Right cardiac atrium (tissue), 5 donors: ENCODE measurements around the gene TRIM66. TPM values are rescaled to one million over a fixed set of nuclear protein-coding genes. Genes with fewer than 3 reads are reported as not detected.

Experiments
- ATAC-seq, 2 donors: fragments of 200-7000 bp; cut with Tn5 transposase; one replicate each; pipeline versions ENCODE4 v1.8.0 to v1.9.1; 2020; ENCODE audit warnings: moderate library complexity in 2 of 2, mild to moderate bottlenecking in 1 of 2
- DNase-seq, 3 donors: peaks; one replicate each; pipeline ENCODE4 v3.0.0-alpha.2; 2020
- H3K27ac ChIP-seq: one replicate; pipeline ENCODE4 v1.5.1; 2013; ENCODE audit warnings: mild to moderate bottlenecking, low read length, control low read depth, moderate library complexity
- H3K27me3 ChIP-seq: one replicate; pipeline ENCODE4 v1.6.1; 2013; ENCODE audit not compliant: control insufficient read depth, insufficient read depth
- H3K4me1 ChIP-seq: one replicate; pipeline ENCODE4 v1.6.1; 2013; ENCODE audit warnings: low read length; ENCODE audit not compliant: control insufficient read depth, insufficient read depth
- H3K4me3 ChIP-seq: one replicate; pipeline ENCODE4 v1.5.1; 2013; ENCODE audit warnings: low read length, control low read depth
- H3K9me3 ChIP-seq: one replicate; pipeline ENCODE4 v1.6.1; 2013; ENCODE audit warnings: low read length; ENCODE audit not compliant: control insufficient read depth
- WGBS: extraction: QIAGEN DNeasy Blood & Tissue Kit; methylation state at CpG from one replicate; pipeline ENCODE4 v1.1.7; 2013; 5-methylcytosine and 5-hydroxymethylcytosine counted together
- intact Hi-C, 4 donors: fragments of 100-400 bp; cut with DNase I; formaldehyde crosslinking; loops; one replicate each; pipeline versions ENCODE4 v1.11.0 to v1.14.0; 2022 to 2023
- long read RNA-seq, 4 donors: library from polyadenylated mRNA; unstranded; transcript quantifications; one replicate each; pipeline ENCODE4 v2.0.0, GENCODE V29; 2020 to 2021
- polyA plus RNA-seq: library from polyadenylated mRNA; stranded (reverse); fragments of 200-250 nt; gene quantifications from one replicate; pipeline ENCODE4 v1.2.3, GENCODE V29; 2013
- total RNA-seq, 4 donors: library from RNA; stranded (reverse); fragmentation: NEBNext Ultra II Directional; extraction: Animal tissue kit (Norgen Biotek cat#: 25700); gene quantifications; one replicate each; pipeline ENCODE4 v1.2.1, GENCODE V29; 2021
- donor health status: healthy with polysubstance abuse.
- donor health status: DM: no; HTN: yes; CAD: no.
- donor health status: DM: no; HTN: no; CAD: no.
- donor health status: DM: no; HTN: yes; CAD: no; lungs with severe emphysema.
- donor health status: DM: yes; HTN: yes; CAD: no.

TRIM66 gene, protein sequence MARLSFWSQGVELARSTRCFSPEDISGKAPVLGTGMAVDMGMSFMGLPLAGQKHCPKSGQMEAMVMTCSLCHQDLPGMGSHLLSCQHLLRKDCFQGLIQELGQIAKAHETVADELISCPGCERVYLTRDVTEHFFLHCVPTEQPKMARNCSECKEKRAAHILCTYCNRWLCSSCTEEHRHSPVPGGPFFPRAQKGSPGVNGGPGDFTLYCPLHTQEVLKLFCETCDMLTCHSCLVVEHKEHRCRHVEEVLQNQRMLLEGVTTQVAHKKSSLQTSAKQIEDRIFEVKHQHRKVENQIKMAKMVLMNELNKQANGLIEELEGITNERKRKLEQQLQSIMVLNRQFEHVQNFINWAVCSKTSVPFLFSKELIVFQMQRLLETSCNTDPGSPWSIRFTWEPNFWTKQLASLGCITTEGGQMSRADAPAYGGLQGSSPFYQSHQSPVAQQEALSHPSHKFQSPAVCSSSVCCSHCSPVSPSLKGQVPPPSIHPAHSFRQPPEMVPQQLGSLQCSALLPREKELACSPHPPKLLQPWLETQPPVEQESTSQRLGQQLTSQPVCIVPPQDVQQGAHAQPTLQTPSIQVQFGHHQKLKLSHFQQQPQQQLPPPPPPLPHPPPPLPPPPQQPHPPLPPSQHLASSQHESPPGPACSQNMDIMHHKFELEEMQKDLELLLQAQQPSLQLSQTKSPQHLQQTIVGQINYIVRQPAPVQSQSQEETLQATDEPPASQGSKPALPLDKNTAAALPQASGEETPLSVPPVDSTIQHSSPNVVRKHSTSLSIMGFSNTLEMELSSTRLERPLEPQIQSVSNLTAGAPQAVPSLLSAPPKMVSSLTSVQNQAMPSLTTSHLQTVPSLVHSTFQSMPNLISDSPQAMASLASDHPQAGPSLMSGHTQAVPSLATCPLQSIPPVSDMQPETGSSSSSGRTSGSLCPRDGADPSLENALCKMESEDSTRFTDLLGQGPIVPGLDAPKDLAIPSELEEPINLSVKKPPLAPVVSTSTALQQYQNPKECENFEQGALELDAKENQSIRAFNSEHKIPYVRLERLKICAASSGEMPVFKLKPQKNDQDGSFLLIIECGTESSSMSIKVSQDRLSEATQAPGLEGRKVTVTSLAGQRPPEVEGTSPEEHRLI (N-terminal part only)
- total RNA-seq, result 1 to 10 TPM; 2.0 to 3.6 (median 2.9) TPM
- 1.6 TPM for polyA plus RNA-seq
- long read RNA-seq, donor 1, partial matches to known transcripts, result 0 of 1 reads
- long read RNA-seq, donor 1, other reads (novel, unspliced or antisense), result 1 of 1 reads
- long read RNA-seq, donor 2, partial matches to known transcripts, result 0 of 1 reads
- long read RNA-seq, donor 2, other reads (novel, unspliced or antisense), result 1 of 1 reads
- long read RNA-seq, donor 3, partial matches to known transcripts, result 0 of 1 reads
- long read RNA-seq, donor 3, other reads (novel, unspliced or antisense), result 1 of 1 reads
- long read RNA-seq, donor 4, partial matches to known transcripts, result 0 of 1 reads
- long read RNA-seq, donor 4, other reads (novel, unspliced or antisense), result 1 of 1 reads

DNA sequence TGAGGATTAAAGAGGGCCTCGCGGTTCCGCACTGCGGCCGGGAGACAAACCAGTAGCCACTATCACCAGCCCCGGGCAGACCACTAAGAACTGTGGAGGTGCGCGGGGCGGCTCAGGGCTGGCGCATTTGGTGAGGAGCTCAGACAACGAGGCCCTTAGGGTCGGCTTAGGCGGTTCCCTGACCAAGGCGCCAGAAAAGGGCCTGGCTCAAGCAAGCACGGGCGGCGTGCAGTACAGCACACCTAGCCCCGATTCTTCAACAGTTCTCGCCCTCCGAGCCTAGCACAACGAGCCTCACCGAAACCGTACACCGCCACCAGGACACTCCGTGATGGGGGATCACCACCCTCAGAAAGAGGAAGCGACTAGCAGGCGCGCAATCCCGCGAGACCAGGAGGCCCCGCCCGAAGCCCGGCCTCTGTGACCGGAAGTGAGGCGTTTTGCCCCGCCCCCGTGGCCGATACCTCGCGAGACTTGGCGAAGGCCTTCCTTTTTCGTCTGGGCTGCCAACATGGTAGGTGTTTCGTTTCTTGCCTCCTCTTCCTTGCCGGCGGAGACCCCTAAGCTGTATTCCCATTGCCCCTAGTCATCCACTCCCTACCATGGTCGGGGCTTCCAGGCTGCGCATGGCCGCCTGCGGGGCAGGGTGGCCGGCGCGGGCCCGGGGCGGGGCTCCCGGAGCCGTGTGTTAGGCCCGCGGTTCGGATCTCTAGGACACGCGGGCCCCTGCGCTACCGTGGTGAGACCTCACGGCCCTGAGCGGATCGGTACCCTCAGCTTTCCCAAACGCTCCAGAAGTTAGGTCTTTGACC, at the start of gene TRIM66, which contains the start of gene RPL27A:
Gene TRIM66, minus strand, starts transcription at position 363 of the 812 bp plus-strand sequence. CDS start 10,391 bp downstream, outside the sequence.
Gene RPL27A, plus strand, starts transcription at position 490 of the 812 bp plus-strand sequence. Its CDS starts 22 bp downstream, at position 512.
- H3K27me3 ChIP-seq, result no peaks in the 10 kb centered on the region
- peaks cover 4% of the 10 kb centered on the region for H3K4me1 ChIP-seq
- WGBS, result under 1% methylated on average over 67 of the region's 67 CpGs
- peak within 1 kb of the TSS; percentile 91 for H3K4me3 ChIP-seq
- intact Hi-C loops, result no loop called here
- no peaks in the 10 kb centered on the region for H3K9me3 ChIP-seq
- peak; percentile 99 to 100 (median 99) for DNase-seq
- peak; percentile 98 to 99 for ATAC-seq
- peak within 1 kb of the TSS; percentile 94 for H3K27ac ChIP-seq

GRCh38 chr11:8731647-8732323, 49.3 kb upstream of the TRIM66 start:
- H3K27ac ChIP-seq, result peak overlapping the region; percentile 93
- DNase-seq, result no peak
- intact Hi-C loops, result no loop called here
- no peak overlapping the region for H3K4me3 ChIP-seq
- 64% methylated on average over 3 of the region's 3 CpGs for WGBS
- H3K4me1 ChIP-seq, result peaks cover 26% of the 10 kb centered on the region
- no peak for ATAC-seq
- no peaks in the 10 kb centered on the region for H3K27me3 ChIP-seq
- H3K9me3 ChIP-seq, result no peaks in the 10 kb centered on the region

DNA sequence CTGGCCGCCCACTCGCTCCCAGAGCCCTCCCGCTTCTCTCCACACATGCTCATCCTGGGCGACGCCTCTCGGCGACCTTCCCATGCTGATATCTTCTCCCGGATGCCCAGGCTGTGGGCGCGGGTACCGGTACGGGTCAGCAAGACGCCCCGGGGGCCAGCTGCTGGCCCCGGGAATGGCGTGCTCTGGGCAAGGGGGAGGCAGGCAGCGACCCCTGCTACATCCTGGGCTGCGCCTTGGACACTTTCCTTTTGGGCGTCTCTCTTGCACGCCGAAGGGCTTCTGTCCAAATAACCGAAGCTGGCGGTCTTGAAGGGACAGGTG, 48.2 kb upstream of the TRIM66 start:
- H3K9me3 ChIP-seq, result no peaks in the 10 kb centered on the region
- peaks cover 30% of the 10 kb centered on the region for H3K4me1 ChIP-seq
- intact Hi-C loops, result no loop called here
- ATAC-seq (no peak), DNase-seq (peak in 1 of 3 donors; percentile 57)
- 93% methylated on average over 23 of the region's 23 CpGs for WGBS
- H3K4me3 ChIP-seq, result no peak overlapping the region
- peak overlapping the region; percentile 6 for H3K27ac ChIP-seq
- H3K27me3 ChIP-seq, result no peaks in the 10 kb centered on the region

DNA sequence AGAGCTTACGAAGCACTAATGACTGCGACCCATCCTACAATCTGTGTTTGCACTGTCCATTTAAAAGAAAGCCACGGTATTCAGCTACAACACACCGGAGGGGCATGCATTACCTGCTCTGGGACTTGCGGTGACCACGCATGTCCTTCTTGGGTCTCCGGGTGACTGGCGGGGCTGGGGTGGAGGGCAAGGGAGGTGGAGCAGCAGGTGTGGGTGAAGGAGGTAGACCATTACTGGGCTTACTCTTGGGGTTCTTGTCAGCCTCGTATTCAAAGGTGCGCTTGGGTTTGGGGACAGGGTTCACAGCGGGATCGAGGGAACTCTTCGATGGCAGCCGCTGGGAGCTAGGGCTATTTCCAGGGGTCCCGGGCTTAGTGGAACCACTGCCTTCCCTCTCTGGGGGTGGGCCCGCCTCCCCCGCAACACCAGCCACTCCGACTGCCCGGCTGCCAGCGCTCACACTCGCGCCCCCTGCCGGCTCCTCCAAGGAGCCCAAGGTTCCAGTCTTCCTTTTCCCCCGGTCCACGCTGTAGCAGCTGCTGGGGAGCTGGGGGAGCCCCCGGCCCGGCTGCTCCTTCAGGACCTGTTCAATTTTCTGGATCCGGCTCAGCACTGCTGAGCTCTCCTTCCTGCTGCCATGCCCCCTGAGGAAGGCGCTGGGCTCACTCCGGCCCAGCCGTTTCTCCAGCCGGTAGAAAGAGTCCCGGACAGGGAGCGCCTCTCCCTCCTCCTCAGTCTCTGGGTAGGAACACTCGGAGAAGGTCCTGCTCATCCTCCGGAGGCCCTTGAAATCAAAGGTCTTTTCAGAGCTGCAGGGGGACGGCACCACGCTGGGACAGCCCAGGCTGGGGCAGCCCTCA, 47.6 kb upstream of the TRIM66 start:
- 89% methylated on average over 38 of the region's 38 CpGs for WGBS
- Histone ChIP-seq H3K27me3 (no peaks in the 10 kb centered on the region), H3K9me3 (no peaks in the 10 kb centered on the region), H3K27ac (peak overlapping the region; percentile 6), H3K4me1 (peaks cover 30% of the 10 kb centered on the region), H3K4me3 (no peak overlapping the region)
- intact Hi-C loops, result no loop called here
- ATAC-seq, result no peak
- DNase-seq, result no peak

DNA sequence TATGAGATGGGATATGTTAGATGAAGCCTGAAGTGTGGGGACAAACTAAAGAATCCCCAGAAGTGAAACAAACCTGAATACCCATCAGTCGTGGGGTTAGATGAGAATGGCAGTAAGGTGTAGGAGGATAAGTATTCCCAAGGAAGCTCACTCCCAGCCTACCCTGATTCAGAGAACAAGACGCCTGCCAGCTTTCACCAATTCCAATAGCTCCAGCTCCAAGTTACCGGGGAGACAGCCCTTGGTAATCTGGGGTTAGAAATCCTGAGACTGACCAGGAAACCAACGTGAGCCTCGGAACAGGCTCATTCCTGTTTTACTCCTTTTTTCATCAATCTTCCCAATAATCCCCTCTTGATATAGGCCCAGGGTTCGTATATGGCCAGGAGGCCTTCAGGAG, 46.6 kb upstream of the TRIM66 start:
- no peak for ATAC-seq
- 77% methylated on average over 6 of the region's 6 CpGs for WGBS
- Histone ChIP-seq H3K27me3 (no peaks in the 10 kb centered on the region), H3K9me3 (no peaks in the 10 kb centered on the region), H3K4me3 (no peak overlapping the region), H3K27ac (peak overlapping the region; percentile 56), H3K4me1 (peaks cover 30% of the 10 kb centered on the region)
- intact Hi-C loops, result no loop called here
- DNase-seq, result no peak

- peaks cover 29% of the 10 kb centered on the region for H3K4me1 ChIP-seq
- peak overlapping the region; percentile 56 for H3K27ac ChIP-seq
- H3K4me3 ChIP-seq, result no peak overlapping the region
- intact Hi-C loops, result no loop called here
- DNase-seq (no peak), ATAC-seq (no peak)
- no peaks in the 10 kb centered on the region for H3K27me3 ChIP-seq
- 43% methylated on average over 4 of the region's 4 CpGs for WGBS
- no peaks in the 10 kb centered on the region for H3K9me3 ChIP-seq
Observed at GRCh38 chr11:8728563-8728962, 46.1 kb upstream of the TRIM66 start.

- intact Hi-C loops, result no loop called here
- Histone ChIP-seq H3K4me3 (no peak overlapping the region), H3K4me1 (peaks cover 27% of the 10 kb centered on the region), H3K27me3 (no peaks in the 10 kb centered on the region), H3K9me3 (no peaks in the 10 kb centered on the region), H3K27ac (no peak overlapping the region)
- no peak for ATAC-seq
- 71% methylated on average over 4 of the region's 4 CpGs for WGBS
- DNase-seq, result no peak
Observed at GRCh38 chr11:8726395-8726794, 43.9 kb upstream of the TRIM66 start.

DNA sequence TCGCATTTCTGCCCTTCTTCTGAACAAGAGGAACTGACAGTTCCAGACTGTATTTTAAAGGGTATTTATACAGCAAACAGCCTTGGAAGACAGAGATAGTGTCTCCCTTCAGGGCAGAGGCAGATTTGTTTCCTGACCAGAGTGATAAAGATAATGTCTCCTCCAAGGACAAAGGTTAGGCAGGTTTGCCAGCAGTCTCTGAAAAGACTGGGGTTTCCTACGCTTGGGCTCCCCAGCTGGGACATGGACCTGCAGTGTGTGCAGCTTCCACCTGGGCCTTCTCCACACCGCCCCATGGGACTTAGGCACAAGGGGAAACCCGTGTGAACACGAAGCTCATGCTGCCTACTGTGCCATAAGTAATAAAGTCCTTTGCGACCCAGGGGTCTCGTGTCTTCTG, 42.2 kb upstream of the TRIM66 start:
- H3K27me3 ChIP-seq, result no peaks in the 10 kb centered on the region
- intact Hi-C loops, result no loop called here
- H3K9me3 ChIP-seq, result no peaks in the 10 kb centered on the region
- WGBS, result 90% methylated on average over 7 of the region's 7 CpGs
- no peak overlapping the region for H3K27ac ChIP-seq
- peaks cover 41% of the 10 kb centered on the region for H3K4me1 ChIP-seq
- DNase-seq (no peak), ATAC-seq (no peak)
- no peak overlapping the region for H3K4me3 ChIP-seq

DNA sequence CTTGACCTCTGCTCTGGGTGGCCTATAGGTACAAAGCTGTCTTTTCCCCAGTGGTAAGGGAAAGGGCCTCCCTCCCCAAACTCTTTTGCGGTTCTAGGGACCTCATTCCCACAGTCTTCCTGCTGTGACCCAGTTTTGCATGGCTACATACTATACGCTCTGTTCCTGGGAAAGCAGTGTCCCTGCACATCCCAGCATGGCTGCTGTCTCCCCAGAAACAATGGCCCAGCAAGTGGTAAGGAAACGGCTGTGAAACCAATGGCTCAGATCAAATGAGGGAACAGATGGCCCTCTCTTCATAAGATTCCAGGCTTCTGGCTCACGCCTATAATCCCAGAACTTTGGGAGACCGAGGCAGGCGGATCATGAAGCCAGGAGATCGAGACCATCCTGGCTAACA, 41.2 kb upstream of the TRIM66 start:
- no peak overlapping the region for H3K27ac ChIP-seq
- DNase-seq, result no peak
- peaks cover 48% of the 10 kb centered on the region for H3K4me1 ChIP-seq
- no peak overlapping the region for H3K4me3 ChIP-seq
- intact Hi-C loops, result no loop called here
- no peaks in the 10 kb centered on the region for H3K27me3 ChIP-seq
- WGBS, result 94% methylated on average over 7 of the region's 7 CpGs
- H3K9me3 ChIP-seq, result no peaks in the 10 kb centered on the region
- no peak for ATAC-seq
